22Rv1 (cell line): Measurements from ENCODE around the gene NRG4.

ENCODE experiments used
- H3K27ac ChIP-seq: fragments of 450-650 bp; 2 replicates; pipeline ENCODE4 v1.5.1; 2017
- CTCF ChIP-seq: fragments of 450-650 bp; IDR thresholded peaks from 2 replicates; pipeline ENCODE4 v1.5.1; 2017; ENCODE audit warnings: mild to moderate bottlenecking
- ZFX ChIP-seq: fragments of 450-650 bp; IDR thresholded peaks from 2 replicates; pipeline ENCODE4 v1.6.1; 2017; ENCODE audit warnings: antibody characterized with exemption, borderline replicate concordance

Gene NRG4

DNA sequence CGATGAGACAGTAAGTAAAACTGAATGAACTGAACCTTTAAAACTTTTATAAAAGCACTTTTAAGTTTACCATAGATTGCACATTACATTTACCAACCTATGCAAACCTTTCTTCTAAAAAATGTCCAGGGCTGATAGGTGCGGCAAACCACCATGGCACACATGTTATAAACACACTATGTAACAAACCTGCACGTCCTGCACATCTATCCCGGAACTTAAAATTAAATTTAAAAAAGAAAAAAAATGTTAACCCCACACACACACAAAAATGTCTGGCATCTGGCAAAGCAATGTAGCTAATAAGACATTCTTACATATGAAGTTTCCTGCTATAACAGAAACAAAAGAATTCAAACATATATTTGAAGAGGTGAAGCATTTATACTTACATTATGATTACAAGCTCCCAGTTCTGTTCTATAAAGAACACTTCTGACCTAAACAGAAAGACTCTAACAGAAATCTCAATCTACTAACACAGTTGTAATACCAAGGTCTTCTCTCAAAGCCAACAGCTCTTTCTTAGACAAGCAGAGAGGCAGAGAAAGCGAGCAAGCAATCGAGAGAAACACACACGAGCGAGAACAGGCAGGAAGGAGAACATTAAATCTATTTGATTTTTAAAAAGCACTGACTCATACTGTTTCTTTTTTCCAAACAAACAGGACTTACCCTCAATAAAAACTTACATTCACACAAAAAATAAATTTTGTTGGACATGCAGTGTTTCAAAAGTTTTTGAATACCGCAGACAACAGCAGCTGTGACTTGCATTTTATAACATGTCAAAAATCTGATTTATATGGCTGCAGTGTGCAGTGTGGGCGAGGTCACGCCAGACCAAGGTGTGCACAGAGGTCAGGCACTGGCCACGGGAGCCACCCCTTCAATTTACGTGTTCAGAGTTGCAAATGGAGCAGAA is at the start of gene NRG4:
Gene NRG4, minus strand, starts transcription at position 798 of the 925 bp plus-strand sequence. CDS start 1,194 bp downstream, outside the sequence.
- no peak within 1 kb of the TSS for H3K27ac ChIP-seq
- TF ChIP-seq ZFX = no peak
- TF ChIP-seq CTCF = no peak

DNA sequence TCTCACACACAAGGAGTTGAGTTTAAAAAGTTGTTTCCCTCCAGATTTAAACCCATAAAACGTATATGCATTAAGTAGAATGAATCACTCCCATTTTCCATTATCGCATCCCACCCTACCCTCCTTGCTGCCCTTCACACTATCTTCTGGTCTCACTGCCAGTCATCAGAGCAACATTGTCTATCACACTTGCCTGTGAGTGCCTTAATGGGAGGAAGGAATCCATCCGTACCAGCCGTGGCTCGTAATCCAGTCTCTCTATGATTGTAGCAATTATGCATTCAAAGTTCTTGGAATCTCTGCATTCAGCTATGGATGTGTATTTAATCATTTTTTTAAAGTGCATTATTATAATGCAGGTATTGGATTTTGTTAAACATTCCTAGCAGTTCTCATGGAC is 49.5 kb upstream of the NRG4 start:
- H3K27ac ChIP-seq = no peak overlapping the region
- no peak for TF ChIP-seq CTCF
- TF ChIP-seq ZFX = no peak

DNA sequence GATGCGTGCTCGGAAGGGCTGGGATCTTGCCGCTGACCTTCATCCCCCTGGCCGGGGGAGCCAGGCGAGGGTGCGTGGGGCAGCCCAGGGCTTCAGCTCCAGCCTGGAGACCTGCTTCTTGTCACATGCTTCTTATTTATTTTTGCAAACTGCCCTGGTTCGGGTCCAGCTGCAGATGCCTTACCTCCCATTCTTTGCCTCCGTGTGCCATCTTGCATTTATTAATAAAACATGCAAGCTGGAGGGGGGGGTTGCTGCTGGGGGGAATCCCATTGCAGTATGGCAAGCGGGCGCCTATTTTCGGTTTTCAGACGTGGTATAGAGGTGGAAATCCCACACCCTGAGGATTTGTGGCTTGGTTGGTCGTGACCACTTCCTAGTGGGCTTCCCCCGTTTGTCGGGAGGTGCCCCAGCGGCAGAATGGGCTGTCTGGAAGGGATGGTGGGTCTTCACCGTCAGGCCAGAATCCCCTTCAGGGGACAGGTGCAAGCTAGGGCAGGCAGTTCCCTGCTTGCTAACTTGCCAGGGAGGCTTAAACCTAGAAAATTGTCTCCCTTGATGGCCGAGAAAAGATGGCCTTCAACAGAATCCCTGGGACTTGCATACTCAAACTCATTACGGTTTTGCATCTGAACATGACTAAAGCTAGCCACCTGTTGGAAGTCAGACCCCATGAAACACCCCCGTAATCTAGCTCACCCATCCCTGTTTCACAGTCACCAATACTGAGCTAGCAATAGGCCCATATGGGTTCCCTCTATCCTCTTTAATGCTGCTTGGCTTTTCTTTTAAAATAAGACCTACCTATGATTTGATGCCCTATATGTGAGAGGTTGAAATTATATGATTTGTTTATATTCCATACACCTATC is 48.1 kb upstream of the NRG4 start:
- H3K27ac ChIP-seq = no peak overlapping the region
- TF ChIP-seq CTCF = no peak
- TF ChIP-seq ZFX = no peak

GRCh38 chr15:76059320-76060117 is 47.3 kb upstream of the NRG4 start, which contains the start of gene TMEM266:
TSS of gene TMEM266 (plus strand) at chr15:76059985. CDS start at chr15:76134264, 74,279 bp downstream.
- no peak within 1 kb of the TSS for H3K27ac ChIP-seq

GRCh38 chr15:76058714-76059319 is 46.6 kb upstream of the NRG4 start:
- no peak overlapping the region for H3K27ac ChIP-seq
- peak; percentile 49 for TF ChIP-seq CTCF
- no peak for TF ChIP-seq ZFX

More at GRCh38 chr15:76059320-76060117, 47.3 kb upstream of the NRG4 start, which contains the start of gene TMEM266:
- no peak for TF ChIP-seq ZFX
- TF ChIP-seq CTCF = no peak; the same call in none of the 2 replicates

DNA sequence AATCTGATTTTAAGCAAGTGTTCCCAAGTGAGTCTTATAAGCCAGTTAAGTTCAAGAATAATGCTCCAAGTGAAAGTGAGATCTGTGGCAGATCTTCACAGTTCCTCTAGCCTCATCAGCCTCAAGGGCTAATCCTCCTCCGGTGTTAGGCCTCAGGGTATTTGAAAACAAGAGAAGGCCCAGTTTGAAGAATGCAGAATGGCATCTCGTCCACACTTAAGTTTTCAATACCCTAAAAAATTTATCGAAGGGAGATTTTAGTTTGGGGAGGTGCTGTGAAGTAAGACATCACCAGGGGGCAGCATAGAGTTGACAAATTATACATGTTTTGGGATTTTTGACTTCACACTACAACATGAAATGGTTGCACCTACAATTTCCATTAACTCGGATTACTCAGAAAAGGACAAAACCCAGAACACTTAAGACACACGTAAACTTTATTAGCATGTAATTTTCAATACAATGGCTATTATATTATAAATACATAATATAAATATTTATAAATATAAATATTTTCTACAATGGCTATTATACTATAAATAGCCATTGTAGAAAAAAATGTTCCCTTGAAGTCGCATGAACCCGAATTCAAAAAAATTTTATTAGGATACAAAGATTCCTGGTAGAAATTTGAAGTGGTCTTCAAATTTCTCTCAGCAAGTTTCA is 45.2 kb upstream of the NRG4 start:
- TF ChIP-seq CTCF (peak; percentile 81), ZFX (no peak)
- no peak overlapping the region for H3K27ac ChIP-seq
